GM19193 (cell line): ENCODE measurements around the gene CDS2.

ENCODE experiments used
- POLR2A ChIP-seq: IDR thresholded peaks from 4 replicates; pipeline ENCODE4 v1.6.1; 2011; ENCODE audit not compliant: insufficient read depth, insufficient read length; ENCODE audit errors: extremely low read depth

Gene CDS2

DNA sequence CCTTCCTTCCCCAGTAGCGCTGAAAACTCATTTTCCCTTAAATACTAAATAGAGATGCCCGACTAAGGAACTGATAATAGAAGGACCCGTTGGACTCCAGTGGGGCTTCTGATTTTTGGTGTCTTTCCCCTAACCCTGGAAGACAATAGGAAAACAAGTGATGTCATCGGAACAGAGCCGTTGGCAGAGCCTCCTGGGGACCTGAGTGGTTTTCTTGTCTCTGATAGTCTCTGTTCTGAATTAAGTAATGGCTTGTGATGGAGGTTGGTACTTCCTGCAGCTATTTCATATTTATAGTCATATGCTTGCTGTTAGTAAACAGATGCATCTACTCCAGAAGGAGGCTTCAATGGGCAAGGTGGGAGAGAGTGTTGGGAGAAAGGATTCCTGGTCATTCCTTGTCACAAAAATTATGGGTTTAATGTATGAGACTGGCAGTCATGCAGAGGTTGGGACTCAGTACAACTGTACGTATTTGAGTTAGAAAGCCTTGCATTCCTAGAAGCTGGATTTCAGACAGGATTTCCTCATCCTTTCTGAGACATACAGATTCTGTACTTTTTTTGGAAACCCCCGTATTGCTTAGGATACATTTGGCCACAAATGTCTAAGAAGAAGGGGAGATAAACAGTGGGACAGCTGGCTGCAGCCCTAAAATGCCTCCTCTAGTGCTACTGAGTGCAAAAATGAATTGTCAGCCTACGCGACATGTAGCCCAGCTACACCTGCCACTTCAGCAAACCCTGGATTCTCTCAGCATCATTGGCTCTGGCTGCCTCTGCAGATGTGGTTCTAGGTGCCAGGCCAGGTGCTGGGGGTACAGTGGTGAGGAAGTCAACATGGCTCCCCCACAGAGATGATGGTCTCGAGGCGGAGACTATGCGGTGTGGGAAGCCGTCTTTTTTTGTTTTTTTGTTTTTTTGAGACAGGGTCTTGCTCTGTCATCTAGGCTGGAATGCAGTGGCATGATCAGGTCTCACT lies 38.1 kb downstream of the CDS2 start:
- TF ChIP-seq POLR2A: no peak

GRCh38 chr20:5168651-5169396 lies 42.0 kb downstream of the CDS2 start:
- no peak for TF ChIP-seq POLR2A

GRCh38 chr20:5170341-5170740 lies 43.5 kb downstream of the CDS2 start:
- no peak for TF ChIP-seq POLR2A

GRCh38 chr20:5171064-5171789 lies 44.4 kb downstream of the CDS2 start:
- TF ChIP-seq POLR2A: no peak

- TF ChIP-seq POLR2A: no peak
Measured at GRCh38 chr20:5171790-5172164, 45.0 kb downstream of the CDS2 start.

DNA sequence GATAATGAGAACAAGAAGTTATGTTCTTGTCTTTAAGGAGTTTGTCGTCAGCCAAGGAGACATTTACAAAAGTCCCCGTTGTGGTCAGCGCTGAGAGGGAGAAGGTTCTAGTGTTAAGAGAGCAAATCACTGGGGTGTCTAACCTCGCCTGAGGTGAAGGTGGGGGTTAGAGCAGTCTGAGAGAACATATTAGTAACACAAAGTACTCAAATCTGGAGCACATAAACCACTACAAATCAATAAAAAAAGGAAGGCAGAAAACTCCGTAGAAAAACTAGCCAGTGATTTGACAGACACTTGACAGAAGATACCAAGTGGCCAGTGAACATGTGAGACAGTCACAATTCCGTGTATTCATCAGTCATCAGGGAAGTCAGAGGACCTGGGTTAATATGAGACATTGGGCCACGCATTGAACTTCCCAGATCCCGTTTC lies 45.4 kb downstream of the CDS2 start:
- no peak for TF ChIP-seq POLR2A

GRCh38 chr20:5172903-5173463 lies 46.2 kb downstream of the CDS2 start:
- TF ChIP-seq POLR2A: no peak

DNA sequence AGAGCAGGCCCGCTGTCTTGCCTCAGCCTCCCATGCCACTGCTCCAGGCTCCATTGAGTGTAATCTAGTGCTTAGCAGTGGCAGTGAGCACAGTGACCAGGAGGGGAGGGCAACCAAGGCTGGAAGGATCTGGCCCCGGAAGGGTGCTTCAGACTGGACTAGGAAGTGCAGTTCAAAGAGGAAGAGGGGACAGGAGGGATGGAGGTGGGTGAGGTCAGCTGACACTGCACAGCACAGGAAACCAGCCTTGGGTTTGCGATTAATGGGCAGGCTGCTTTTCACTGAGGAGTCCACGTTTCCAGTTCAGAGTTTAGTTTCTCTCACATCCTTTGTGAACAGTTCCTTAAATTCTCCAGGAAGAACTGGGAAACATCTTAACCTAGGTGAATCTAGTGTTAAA lies 46.9 kb downstream of the CDS2 start:
- no peak for TF ChIP-seq POLR2A

- no peak for TF ChIP-seq POLR2A
Measured at GRCh38 chr20:5177071-5177470, 50.3 kb downstream of the CDS2 start.

- TF ChIP-seq POLR2A: no peak
Measured at GRCh38 chr20:5178046-5178445, 51.2 kb downstream of the CDS2 start.

- no peak for TF ChIP-seq POLR2A
Measured at GRCh38 chr20:5180421-5180820, 53.6 kb downstream of the CDS2 start.

GRCh38 chr20:5180933-5181332 lies 54.1 kb downstream of the CDS2 start:
- TF ChIP-seq POLR2A: no peak

DNA sequence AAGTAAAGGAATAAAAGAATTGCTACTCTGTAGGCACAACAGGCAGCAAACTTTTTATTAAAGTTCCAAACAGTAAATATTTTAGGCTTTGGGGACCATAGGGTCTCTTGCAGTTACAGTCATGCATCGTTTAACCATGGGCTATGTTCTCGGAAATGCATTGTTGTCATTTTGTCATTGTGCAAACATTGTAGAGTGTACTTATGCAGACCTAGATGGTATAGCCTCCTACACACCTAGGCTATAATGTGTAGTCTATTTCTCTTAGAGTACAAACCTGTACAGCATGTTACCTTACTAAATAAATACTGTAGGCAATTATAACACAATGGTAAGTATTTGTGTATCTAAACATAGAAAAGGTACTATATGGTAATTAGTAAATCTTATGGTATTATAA lies 54.7 kb downstream of the CDS2 start:
- no peak for TF ChIP-seq POLR2A

DNA sequence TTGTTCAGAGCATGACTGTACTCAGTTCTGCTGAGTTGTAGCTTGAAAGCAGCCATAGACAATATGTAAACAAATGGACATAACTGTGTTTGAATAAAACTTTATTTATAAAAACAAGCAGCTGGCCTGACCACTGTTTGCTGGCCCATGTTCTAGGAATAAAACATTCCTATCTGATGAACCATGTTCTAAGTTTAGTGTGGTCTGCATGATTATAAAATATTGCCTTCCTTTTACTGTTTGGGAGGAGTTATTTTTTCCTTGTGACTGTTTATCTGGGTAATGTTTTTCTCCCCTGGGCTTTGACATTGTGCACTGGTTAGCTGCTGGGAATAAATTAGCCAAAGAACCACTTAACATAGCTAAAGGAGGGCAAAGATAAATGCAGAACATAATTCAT lies 55.1 kb downstream of the CDS2 start:
- no peak for TF ChIP-seq POLR2A
